Stimulated activated CD4-positive, alpha-beta T cell treated with anti-CD3 and anti-CD28 coated beads, Interleukin-12 subunit alpha, Interleukin-12 subunit beta, amount 100 ng/mL, for 48 hours (primary cell): ENCODE results near the gene ITGBL1.

ENCODE experiments used
- DNase-seq, 3 donors: peaks; one replicate each; pipeline ENCODE4 v3.0.0-alpha.2; 2020; ENCODE audit warnings: low read depth in 2 of 3, low spot score in 1 of 3

Gene ITGBL1, protein sequence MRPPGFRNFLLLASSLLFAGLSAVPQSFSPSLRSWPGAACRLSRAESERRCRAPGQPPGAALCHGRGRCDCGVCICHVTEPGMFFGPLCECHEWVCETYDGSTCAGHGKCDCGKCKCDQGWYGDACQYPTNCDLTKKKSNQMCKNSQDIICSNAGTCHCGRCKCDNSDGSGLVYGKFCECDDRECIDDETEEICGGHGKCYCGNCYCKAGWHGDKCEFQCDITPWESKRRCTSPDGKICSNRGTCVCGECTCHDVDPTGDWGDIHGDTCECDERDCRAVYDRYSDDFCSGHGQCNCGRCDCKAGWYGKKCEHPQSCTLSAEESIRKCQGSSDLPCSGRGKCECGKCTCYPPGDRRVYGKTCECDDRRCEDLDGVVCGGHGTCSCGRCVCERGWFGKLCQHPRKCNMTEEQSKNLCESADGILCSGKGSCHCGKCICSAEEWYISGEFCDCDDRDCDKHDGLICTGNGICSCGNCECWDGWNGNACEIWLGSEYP

DNA sequence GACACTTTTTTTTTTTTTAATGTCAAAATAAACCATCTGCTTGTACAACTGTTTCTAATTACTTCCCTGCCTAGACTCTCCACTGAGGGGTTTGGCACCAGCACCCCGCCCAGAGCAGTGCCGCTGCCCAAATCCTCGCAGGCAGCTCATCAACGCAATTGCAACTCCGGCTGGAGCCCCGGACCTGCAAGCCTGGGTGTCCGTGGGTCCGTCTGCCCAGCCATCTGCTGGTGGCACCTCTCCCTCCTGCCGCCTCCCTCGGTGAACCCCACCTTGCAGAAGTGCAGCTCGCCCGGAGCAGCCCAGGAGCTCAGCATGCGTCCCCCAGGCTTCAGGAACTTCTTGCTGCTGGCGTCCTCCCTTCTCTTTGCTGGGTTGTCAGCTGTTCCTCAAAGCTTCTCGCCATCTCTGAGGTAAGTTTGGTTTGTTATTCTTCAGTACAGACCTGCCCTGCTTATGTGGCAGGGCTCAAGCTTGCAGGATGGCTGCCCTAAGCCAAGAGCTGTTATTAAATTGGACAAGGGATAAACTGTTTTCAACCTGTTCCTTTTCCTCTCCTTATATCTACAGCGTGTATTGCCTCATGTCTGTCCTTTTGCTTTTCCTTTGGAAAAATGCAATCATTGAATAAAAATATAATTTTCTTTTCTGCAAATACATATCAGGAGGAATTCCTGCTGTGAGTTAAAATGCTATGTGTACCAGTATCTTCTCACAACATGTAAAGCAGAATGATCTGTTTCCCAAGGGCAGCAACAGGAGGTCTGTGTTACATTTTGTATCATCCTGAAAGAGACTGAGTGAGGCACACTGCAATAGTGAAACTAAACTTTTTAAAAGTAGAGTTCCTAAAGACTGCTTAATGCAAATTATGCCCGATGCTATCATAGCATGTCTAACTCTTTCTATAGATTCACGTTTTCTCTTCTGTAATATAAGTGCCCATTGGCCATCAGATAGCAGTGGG, at the start of gene ITGBL1:
ITGBL1 (plus strand) TSS at position 157 of the 967 bp plus-strand sequence; CDS start at position 316, 159 bp downstream.
- DNase-seq: no peak

DNA sequence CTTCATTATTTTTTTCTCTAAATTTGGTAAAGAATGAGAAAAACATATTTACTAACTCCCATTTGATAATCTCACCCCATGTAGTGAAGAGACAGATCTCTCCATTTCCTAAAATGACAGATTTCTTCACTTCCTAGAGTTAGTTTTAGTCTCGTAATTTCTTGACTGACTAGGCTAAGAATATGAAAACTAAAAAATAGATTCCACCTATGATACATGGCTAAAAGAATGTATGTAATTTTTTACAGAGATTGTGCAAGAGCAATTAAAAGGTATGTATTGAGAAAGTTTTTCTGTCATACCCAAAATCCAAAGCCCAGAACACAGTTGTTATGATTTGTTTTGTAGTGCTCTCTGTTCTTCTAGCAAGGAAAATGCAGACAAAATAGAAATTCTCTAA, 45.7 kb upstream of the ITGBL1 start:
- DNase-seq: no peak

DNA sequence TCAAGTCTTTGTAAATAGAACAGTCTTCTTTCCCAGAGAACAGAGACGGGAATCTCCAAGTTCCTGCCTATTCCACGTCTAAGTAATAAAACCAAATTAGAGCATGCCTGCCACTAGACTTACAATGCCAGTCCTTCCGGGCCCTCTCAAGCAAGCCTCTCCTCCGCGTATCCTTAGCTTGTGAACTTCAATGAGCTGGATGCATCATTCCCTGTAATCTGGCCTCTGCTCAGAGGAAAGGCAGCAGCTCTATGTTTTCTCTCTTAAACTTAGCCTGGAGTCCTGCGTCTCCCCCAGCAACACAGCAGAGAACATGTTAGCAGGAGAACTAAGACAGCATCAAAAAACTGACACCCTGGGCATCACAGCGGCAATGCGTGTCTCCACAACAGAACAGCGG, 44.3 kb upstream of the ITGBL1 start:
- DNase-seq: no peak

DNA sequence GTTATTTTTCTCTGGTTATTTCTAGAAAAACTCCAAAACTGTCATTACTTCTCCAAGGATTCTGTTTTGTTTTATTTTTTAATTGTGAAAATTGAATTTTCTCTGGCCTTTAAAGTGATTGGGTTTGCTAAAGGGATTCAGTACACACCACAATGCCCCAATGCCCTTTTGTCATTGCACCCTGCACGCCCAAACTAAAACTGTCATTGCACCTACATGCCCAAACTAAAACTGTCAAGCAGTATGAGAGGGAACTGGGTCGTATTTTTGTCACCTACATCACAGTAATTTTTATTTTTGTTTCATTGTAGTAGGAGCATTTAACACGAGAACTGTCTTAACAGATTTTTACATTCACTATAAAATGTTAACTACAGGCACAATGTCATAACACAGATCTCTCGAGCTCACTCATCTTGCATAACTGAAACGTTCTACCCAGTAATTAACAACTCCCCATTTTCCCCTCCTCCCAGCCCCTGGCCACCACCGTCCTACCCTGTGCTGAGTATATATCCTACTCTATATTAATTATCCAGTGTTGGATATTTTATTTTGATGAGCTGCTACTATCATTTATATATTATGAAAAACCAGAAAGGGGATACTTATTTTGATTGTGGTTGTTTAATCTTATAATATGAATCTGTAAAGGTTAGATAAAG, 43.4 kb upstream of the ITGBL1 start:
- DNase-seq: no peak

DNA sequence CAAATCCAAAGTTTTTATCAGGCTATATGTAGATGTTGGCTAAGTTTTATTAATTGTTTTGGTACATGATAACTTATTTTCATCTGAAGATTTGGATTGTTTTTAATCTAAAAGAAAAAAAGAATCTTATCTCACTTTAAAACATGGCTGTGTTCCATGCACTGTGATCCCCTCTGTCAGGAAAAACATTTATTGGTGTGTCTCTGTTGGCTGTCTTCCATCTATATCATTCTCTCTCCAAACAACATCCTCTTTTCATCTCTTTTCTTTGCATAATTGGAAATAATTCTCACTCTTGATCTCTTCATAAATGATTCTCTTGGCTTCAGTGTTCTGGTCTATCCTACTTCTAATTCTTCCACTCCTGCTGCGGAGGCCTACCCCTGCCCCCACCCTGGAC, 40.4 kb upstream of the ITGBL1 start:
- DNase-seq: no peak

DNA sequence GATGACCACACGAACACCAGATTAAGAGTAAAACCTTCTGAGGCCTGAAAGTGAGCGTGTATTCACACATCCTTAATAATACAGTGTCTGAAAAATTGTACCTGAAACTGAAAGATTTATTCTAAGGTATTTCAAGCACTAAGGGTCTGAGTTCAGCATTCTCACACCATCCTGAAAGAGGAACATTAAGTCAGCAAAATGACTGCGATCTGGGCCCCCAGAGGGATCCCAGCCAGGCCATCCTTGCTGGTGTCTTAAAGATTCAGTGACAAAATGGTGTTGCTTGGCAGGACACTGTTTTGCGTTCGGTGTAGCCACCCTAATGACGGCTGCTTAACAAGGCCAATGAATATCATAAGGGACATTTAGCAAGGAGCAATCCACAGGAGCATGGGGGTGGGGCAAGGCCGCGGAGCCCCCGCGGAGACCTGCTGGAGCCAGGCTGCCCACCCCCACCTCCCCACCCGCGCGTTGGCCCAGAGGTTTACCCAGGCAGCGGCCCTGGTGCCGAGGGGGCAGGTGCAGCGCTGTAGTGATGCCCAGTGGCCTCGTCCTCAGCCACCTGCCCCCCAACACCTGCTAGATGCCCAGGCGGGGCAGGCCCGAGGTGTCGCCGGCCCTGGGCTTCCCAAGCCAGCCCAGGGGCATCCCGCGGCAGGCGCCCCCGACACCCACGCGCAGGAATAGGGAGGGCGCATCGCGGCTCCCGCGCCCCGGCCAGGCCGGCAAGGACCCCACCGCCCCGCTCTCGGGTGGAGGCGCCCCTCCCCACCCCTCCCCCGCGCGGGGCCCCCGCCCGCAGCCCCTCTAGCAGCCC, 36.9 kb upstream of the ITGBL1 start:
- no peak for DNase-seq

DNA sequence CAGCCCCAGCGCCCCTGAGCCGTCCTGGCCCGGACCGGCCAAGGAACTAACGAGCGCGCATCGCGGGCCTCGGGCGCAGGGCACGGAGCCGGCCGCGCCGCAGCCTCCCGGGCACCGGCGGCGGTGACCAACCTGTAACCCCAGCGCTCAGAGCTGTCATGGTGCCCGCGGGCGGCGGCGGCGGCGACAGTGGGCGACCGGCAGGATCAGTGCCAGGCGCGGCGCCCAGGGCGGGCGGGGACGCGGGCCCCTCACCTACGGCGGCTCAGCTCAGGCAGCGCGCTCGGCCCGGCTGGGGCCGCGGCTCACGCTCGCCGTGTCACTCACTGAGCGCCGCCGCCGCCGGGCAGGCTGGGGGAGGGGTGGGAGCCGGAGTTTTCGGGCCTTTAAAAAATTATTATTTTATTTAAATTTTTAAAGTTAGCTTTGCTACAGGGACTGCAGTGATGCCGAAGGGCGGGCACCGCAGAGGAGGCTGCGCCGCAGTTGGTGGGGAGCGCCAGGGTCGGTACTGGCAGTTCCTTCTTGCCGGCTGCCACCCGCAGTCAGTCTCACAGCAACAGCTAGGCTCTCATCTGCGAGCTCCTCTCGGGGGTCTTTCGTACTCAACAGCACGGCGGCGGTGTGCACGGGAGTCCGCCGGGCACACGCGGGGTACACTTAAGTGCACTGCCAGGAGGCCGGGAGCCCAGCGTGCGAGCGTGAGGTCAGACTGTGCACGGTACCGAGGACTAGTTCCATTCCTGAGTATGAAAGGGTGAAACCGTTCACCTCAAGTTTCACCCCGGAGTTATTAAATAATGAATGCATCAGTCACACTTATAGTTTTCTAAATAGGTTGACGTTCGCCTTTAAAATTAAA, 36.1 kb upstream of the ITGBL1 start, which contains the start of gene NALCN:
NALCN (minus strand) TSS at position 328 of the 862 bp plus-strand sequence. CDS start 17,382 bp downstream, outside the sequence.
- DNase-seq: no peak

DNA sequence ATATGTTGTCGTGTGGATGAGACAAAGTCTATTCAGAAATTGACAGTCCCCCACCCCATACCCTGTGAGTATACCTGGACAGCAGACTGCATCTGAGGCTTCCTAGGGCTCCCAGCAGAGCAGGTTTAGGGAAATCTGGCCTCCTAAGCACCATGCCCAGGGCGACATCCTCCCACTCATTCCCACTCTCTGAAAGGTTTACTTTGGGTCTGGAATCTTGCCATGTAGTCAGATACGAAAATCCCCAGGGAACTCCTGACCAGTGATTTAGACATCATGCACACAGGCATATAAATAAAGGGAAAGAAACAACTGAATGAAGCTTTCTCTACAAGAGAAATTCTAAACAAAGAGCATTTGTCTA, 35.5 kb upstream of the ITGBL1 start:
- no peak for DNase-seq

DNA sequence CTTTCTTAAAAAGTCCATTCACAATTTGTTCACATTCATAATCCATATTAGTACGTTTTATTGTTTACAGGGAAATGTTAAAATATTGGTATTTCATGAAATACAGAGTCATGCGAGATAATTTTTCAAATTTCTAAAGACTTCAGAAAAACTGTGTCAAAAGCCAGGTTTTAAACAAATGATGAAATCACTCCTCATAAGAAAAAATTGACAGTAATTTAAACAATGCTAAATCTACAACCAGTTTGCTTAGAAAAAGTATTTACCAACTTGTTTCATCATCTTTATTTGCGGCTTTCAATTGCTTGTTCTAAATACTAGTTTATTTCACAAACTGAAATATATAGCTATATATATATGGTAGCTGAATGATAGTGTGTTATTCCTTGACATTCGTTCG, 35.0 kb upstream of the ITGBL1 start:
- DNase-seq: no peak

DNA sequence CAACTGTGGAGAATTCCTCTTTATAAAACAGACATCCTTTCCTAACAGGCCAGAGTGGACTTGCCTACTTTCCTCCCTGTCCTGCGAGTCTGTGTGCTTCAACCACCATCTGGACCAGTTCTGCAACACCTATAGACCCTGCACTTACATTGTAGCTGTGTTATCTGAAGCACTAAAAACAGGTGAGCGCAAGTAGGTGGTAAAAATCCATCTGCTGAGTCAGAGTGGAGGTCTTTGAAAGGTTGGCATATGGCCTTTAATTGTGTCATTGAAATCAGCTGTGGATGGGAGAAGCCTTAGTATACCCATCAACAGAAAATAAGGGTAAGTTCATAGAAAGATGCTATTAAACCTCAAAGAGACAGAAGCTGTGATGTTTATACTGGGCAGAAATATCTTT, 28.6 kb upstream of the ITGBL1 start:
- no peak for DNase-seq

DNA sequence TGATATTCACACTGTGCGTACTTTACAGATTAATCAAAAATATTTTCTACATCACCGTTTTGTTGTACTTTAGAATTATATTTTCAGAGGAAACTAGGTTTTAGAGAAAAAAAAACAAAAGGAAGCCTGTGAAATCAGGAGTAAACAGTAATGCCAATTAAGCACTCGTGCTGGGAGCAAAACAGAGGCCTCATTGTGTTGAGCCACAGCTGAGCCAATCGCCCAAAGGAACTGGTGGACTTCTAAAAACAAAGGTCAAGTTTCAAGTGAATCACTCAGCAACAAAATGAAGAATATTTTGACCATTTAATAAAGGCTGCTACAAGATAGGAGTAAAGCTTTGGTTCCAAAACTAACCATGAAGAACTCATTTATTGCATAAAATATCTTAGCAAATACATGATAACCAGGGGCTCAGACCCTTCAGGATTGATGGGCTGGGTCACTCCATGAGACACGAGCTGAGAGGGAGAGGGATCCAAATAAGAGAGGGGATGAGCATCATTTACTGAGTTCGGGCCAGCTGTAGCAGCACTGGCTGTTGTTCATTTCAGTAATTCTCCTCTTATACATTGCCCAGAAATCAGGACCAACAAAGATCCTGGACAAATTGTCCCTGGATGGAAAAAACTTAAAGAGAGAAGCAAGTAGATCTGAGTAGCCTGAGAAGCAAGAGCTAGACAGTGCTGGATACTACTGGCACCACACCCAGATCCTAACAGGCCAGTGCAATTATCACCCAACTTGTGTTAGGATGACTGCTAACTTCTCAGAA, 27.9 kb upstream of the ITGBL1 start:
- DNase-seq: no peak

DNA sequence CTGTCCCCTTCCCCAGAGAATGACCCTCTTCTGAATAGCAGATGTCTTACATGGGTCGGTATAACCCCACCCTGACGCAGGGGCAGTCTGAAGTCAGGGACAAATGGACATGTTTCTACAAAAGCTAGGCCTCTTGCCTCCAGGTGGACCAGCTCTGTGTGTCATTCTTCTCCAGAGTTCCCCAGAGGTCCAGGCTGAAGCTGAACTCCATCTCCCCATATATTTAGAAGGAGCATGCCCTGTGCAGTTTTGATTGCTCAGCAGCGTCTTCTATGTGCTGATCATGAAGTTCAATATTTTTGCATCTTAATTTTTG, 27.4 kb upstream of the ITGBL1 start:
- DNase-seq: no peak

DNA sequence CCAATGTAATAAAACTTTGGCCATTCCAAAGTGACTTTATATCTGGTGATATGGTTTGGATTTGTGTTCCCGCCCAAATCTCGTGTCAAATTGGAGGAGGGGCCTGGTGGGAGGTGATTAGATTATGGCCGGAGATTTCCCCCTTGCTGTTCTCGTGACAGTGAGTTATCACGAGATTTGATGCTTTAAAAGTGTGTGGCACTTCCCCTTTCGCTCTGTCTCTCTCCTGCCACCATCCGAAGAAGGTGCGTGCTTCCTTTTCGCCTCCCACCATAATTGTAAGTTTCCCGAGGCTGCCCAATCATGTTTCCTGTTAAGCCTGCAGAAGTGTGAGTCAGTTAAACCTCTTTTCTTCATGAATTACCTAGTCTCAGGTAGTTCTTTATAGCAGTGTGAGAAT, 26.9 kb upstream of the ITGBL1 start:
- DNase-seq: no peak

DNA sequence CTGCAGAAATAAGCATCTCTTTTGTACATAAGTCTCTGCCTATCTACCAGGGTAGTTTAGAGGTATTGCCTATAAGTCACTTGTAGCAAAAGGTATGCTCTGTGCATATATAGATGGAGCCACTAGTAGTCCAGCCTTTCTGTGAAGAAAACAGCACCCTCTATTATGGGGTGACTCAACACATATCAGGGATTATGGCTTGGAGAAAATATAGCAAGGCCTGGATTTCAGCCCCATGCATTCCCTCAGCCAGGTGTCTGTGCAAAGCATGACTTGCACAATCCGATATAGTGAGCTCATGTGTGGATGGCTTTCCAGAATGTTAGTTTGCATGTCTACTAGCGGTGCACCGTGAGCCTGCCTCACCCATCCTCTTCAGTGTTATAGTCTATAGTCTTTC, 22.7 kb upstream of the ITGBL1 start:
- no peak for DNase-seq

DNA sequence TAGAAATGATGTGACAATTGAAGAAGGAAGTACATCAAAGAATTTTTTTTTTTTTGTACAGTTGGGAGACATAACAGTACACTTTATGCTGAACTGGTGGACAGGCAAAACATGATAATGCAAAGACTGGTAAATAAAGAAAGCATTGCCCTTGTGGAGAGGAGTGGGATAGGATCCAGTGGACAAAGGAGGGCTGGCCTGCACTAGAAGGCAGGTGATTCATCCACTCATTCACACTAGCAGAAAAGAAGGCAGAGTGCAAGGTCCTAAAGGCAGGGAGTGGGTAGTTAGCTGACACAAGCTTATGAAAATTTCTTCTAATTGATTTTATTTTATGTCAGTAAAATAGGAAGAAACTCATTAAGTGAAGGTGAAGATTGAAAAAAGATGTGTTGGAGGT, 18.6 kb upstream of the ITGBL1 start:
- no peak for DNase-seq

DNA sequence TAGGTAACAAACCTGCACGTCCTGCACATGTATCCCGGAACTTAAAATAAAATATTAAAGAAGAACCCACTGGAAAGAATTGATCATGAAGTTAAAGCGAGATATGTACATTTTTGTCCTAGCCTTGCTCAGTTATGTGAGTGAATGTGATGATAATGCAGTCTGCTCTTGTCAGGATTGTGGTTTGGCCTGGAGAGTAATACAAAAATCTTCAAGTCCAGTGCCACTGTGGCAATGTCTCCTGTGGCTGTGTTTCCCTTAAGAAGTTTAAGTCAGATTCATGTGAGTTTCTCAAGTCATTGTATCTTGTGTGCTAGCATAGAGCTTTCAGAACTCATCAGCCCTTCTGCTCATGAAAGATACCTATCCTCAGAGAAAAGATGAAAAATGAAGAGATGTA, 18.0 kb upstream of the ITGBL1 start:
- no peak for DNase-seq

DNA sequence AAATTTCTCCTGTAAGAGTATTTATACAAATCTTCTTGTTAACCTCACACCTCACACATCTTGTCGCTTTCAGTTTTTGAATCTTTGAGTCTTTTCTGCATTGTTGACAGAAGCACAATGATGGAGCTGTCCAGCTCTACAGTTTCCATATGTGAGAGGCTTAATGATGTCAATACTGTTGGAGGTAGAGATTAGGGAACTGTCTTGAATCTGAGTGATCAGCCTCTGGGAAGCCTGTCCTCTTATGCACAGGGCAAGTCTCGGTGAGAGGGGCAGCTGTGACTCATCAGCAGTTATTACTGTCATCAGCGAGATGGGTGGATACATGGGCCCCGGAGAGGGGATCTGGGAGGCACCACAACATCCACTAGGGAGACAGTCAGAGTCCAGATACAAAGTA, 4.6 kb upstream of the ITGBL1 start:
- DNase-seq: no peak

DNA sequence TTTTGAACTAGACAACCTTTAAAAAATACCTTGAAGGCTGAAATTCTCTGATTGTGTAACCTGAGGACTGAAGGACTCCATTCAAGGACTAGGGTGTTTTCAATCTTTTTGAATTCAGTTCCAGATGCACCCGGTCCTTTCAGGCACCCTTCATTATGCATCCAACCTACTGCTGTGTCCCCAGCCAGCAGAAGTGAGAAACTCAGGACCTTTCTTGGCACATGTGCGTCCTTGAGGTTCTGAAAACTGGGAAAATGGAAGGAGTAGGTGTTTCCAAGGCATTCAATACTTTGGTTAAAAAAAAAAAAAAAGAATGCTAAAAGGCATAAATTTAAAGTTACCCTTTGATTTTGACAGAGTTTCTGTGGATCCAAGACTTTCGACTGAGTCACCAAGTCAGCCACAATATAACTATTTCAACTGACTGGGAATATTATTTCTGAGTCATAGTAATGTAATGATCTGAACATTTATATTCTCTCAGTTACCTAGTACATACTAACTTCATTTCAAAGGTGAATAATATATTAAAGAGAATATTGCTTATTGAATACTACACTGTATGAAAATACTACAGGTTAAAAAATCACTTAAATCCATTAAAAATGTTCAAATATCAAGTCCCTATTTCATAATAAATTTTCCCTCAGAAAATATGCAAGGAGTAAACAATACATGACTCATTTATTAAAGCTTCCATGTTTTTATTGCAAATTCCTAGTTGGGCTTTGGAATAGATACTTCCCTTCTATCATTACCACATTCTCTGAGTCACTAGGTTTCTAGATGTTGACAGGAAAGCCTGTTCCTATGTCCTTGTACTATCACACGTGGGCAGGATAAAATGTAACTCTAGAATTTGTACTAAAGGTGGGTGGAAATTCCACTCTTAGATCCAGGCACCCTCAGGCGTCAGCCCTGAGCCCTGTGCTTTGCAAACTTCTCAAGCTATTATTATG, 2.4 kb upstream of the ITGBL1 start:
- DNase-seq: no peak
